K562 (cell line): ENCODE data around the gene TIAL1. TPM values are rescaled to one million over a fixed set of nuclear protein-coding genes. Genes with fewer than 3 reads are reported as not detected.

Experiments used
- ATAC-seq: fragments of 200-7000 bp; cut with Tn5 transposase; 3 replicates; pipeline ENCODE4 v1.9.1; 2020; ENCODE audit warnings: moderate library complexity
- BruUV-seq: library from RNA; stranded (reverse); fragments of 400-500 nt; replicated peaks from 2 replicates; lab custom pipeline; 2021; lab: Mats Ljungman, UMichigan
- CTCF ChIA-PET: fragments of 300-600 bp; formaldehyde crosslinking; extraction: SDS; loops from one replicate; lab custom pipeline; 2021; ENCODE audit warnings: low intra/inter-chr PET ratio; lab: Yijun Ruan, JAX
- POLR2A ChIA-PET: fragments of 300-600, 350-650 bp; sonication (Branson Sonifier 250); formaldehyde crosslinking; extraction: SDS; loops from one replicate; lab custom pipeline; 2021; ENCODE audit warnings: antibody characterized with exemption, inconsistent platforms; lab: Yijun Ruan, JAX
- DNase-seq, 4 experiments: peaks; one replicate each; pipeline versions ENCODE4 v3.0.0 to v3.0.0-alpha.2; 2011 to 2018; ENCODE audit warnings: low spot score in 3 of 4, mixed read lengths in 3 of 4; ENCODE audit errors: extremely low read depth in 1 of 4
- FAIRE-seq: peaks from 2 replicates; lab custom pipeline; 2011; peaks lifted over from hg19 to GRCh38; lab: Jason Lieb, UNC
- H2AFZ ChIP-seq: 2 replicates; pipeline ENCODE4 v1.6.0; 2011; ENCODE audit warnings: low read depth, low read length, control low read depth, inconsistent platforms
- H3K27ac ChIP-seq: fragments of 200-600 bp; 3 replicates; pipeline ENCODE4 v1.8.0; 2011; ENCODE audit warnings: low read depth, mild to moderate bottlenecking, control low read depth, inconsistent platforms, low read length, moderate library complexity, mixed read lengths; ENCODE audit errors: extremely low read depth
- H3K27me3 ChIP-seq, 2 experiments: fragments of 300-600 bp in 1 of 2; 2 replicates in 1 of 2; 3 replicates in 1 of 2; pipeline versions ENCODE4 v1.6.0 to v1.8.0; 2011; ENCODE audit warnings: inconsistent platforms in 2 of 2, low read length in 2 of 2, mild to moderate bottlenecking in 1 of 2, mixed read lengths in 1 of 2, moderate library complexity in 1 of 2; ENCODE audit not compliant: control insufficient read depth in 2 of 2, insufficient read depth in 2 of 2
- H3K36me3 ChIP-seq: fragments of 300-600 bp; 3 replicates; pipeline ENCODE4 v1.8.0; 2011; ENCODE audit warnings: mild to moderate bottlenecking, low read length, inconsistent platforms; ENCODE audit not compliant: control insufficient read depth, insufficient read depth
- H3K4me1 ChIP-seq, 2 experiments: fragments of 200-600 bp in 1 of 2; replicated peaks in 1 of 2; 2 replicates in 1 of 2; 3 replicates in 1 of 2; pipeline versions ENCODE4 v1.5.1 to v1.8.0; 2011; ENCODE audit warnings: inconsistent platforms in 2 of 2, low read length in 2 of 2, mild to moderate bottlenecking in 1 of 2, mixed read lengths in 1 of 2, moderate library complexity in 1 of 2; ENCODE audit not compliant: control insufficient read depth in 2 of 2, insufficient read depth in 2 of 2
- H3K4me2 ChIP-seq: 2 replicates; pipeline ENCODE4 v1.6.1; 2011; ENCODE audit warnings: low read length, control low read depth, inconsistent platforms, mixed read lengths; ENCODE audit not compliant: insufficient read depth
- H3K4me3 ChIP-seq: fragments of 200-600 bp; sonication (generic), shearing (Covaris generic); 2 replicates; pipeline ENCODE4 v1.5.1; 2016; ENCODE audit warnings: control low read depth, inconsistent platforms
- H3K79me2 ChIP-seq: fragments of 200-600 bp; 3 replicates; pipeline ENCODE4 v1.8.0; 2011; ENCODE audit warnings: low read length, inconsistent platforms; ENCODE audit not compliant: control insufficient read depth, insufficient read depth
- H3K9ac ChIP-seq, 2 experiments: 2 replicates each; pipeline versions ENCODE4 v1.6.0 to v1.6.1; 2011; ENCODE audit warnings: low read depth in 2 of 2, low read length in 2 of 2, control low read depth in 1 of 2, inconsistent platforms in 1 of 2, mild to moderate bottlenecking in 1 of 2, mixed read lengths in 1 of 2; ENCODE audit not compliant: insufficient read depth in 1 of 2
- H3K9me1 ChIP-seq: one replicate; pipeline ENCODE4 v1.6.0; 2011; ENCODE audit warnings: inconsistent platforms, mild to moderate bottlenecking, low read length, moderate library complexity; ENCODE audit not compliant: control insufficient read depth, insufficient read depth
- H3K9me3 ChIP-seq: replicated peaks from 2 replicates; pipeline ENCODE4 v1.5.1; 2011; ENCODE audit warnings: low read depth, low read length, inconsistent platforms; ENCODE audit not compliant: control insufficient read depth, insufficient read depth
- H4K20me1 ChIP-seq: replicated peaks from 2 replicates; pipeline ENCODE4 v1.6.1; 2011; ENCODE audit warnings: low read length, inconsistent platforms, mixed read lengths; ENCODE audit not compliant: control insufficient read depth, insufficient read depth
- AFF4 ChIP-seq: sonication (generic); formaldehyde crosslinking; IDR thresholded peaks from 2 replicates; pipeline ENCODE4 v1.8.0; 2023; ENCODE audit warnings: mild to moderate bottlenecking, missing genetic modification reagents
- ATF3 ChIP-seq, 2 experiments: fragments of 450-650 bp in 1 of 2; sonication (generic) in 1 of 2; formaldehyde crosslinking in 1 of 2; IDR thresholded peaks in 1 of 2; conservative IDR thresholded peaks in 1 of 2; 2 replicates each; pipeline versions ENCODE4 v1.6.1 to v1.8.1; 2016 to 2023; ENCODE audit warnings: mild to moderate bottlenecking in 2 of 2, moderate library complexity in 2 of 2, inconsistent platforms in 1 of 2, missing genetic modification reagents in 1 of 2
- CBFA2T2 ChIP-seq: fragments of 450-650 bp; conservative IDR thresholded peaks from 2 replicates; pipeline ENCODE4 v1.6.1; 2017; ENCODE audit warnings: mild to moderate bottlenecking
- CEBPB ChIP-seq: fragments of 450-650 bp; IDR thresholded peaks from 2 replicates; pipeline ENCODE4 v1.6.1; 2016; ENCODE audit warnings: missing genetic modification characterization, missing compliant biosample characterization
- CEBPG ChIP-seq, 3 experiments: fragments of 200-800 bp in 1 of 3; sonication (Bioruptor generic) in 1 of 3; sonication (generic) in 1 of 3; formaldehyde crosslinking in 1 of 3; IDR thresholded peaks in 2 of 3; conservative IDR thresholded peaks in 1 of 3; 2 replicates each; pipeline versions ENCODE4 v1.6.1 to v1.8.0; 2016 to 2022; ENCODE audit warnings: missing compliant biosample characterization in 2 of 3, missing genetic modification characterization in 2 of 3, mild to moderate bottlenecking in 1 of 3, missing genetic modification reagents in 1 of 3
- MLX ChIP-seq, 2 experiments: fragments of 450-650 bp in 1 of 2; sonication (generic) in 1 of 2; formaldehyde crosslinking; conservative IDR thresholded peaks; 2 replicates each; pipeline versions ENCODE4 v1.4.0 to v1.8.1; 2020 to 2022; ENCODE audit warnings: mild to moderate bottlenecking in 1 of 2, missing genetic modification reagents in 1 of 2
- MXI1 ChIP-seq: IDR thresholded peaks from 2 replicates; pipeline ENCODE4 v1.6.1; 2011; ENCODE audit warnings: low read depth, mild to moderate bottlenecking, improper control_type of control experiment, low read length
- TAF9B ChIP-seq: fragments of 450-650 bp; IDR thresholded peaks from 2 replicates; pipeline ENCODE4 v1.6.1; 2018; ENCODE audit warnings: mild to moderate bottlenecking; ENCODE audit not compliant: partially characterized antibody
- TEAD2 ChIP-seq: fragments of 450-650 bp; IDR thresholded peaks from 2 replicates; pipeline ENCODE4 v1.6.1; 2016; ENCODE audit warnings: missing genetic modification characterization, control low read depth, missing compliant biosample characterization
- ZNF316 ChIP-seq: fragments of 450-650 bp; IDR thresholded peaks from 2 replicates; pipeline ENCODE4 v1.6.1; 2016
- ZNF384 ChIP-seq: IDR thresholded peaks from 2 replicates; pipeline ENCODE4 v1.6.1; 2012; ENCODE audit warnings: low read depth, low read length, improper control_type of control experiment
- WGBS: fragments of 100-300 bp; shearing (Covaris generic); methylation state at CpG from one replicate; pipeline ENCODE4 v1.1.6; 2016; ENCODE audit warnings: low coverage, mixed read lengths; ENCODE audit not compliant: insufficient coverage; ENCODE audit errors: missing lambda C conversion rate; 5-methylcytosine and 5-hydroxymethylcytosine counted together
- in situ Hi-C: fragments of 300-500 bp; cut with MboI; formaldehyde crosslinking; loops from 4 replicates; pipeline ENCODE4 v1.15.0; 2018; ENCODE audit warnings: inconsistent platforms, mixed read lengths
- intact Hi-C: fragments of 100-400 bp; cut with micrococcal nuclease; formaldehyde crosslinking; loops from 2 replicates; pipeline ENCODE4 v1.14.2; 2022
- polyA plus RNA-seq, 8 experiments: library from polyadenylated mRNA; depleted of rRNA in 4 of 8; stranded (reverse) in 5 of 8; unstranded in 3 of 8; fragments of >200 nt; fragmentation: Nextera tagmentation in 2 of 8; fragmentation: Illumina TruSeq in 1 of 8; extraction: Ambion mirVana in 2 of 8; extraction: Trizol in 1 of 8; gene quantifications; 2 replicates each; pipeline versions ENCODE4 v1.2.1 to v1.2.3, GENCODE V29; 2011 to 2014; ENCODE audit warnings: inconsistent platforms in 1 of 8, missing spikeins in 1 of 8
- total RNA-seq, 7 experiments: library from RNA; depleted of rRNA in 6 of 7; stranded (reverse); fragments of >200 nt in 6 of 7; fragmentation: Illumina TruSeq in 2 of 7; extraction: Trizol in 2 of 7; gene quantifications; 2 replicates each; pipeline versions ENCODE4 v1.2.1 to v1.2.3, GENCODE V29; 2011 to 2021; ENCODE audit warnings: low replicate concordance in 1 of 7

Gene TIAL1
- total and polyA plus RNA-seq, 9 of the 15 experiments (the other 6 are each of a cell fraction or from before 2014, with no cell fraction given): 22.5 to 126 (median 58.2) TPM

- ChIA-PET POLR2A (interaction anchor here (0.6 kb wide), 1 partner anchor 44 kb away, joined by 3 read pairs; no protein-coding TSS in a partner anchor), CTCF (no interaction called here)
- H4K20me1 ChIP-seq: no peaks in the 10 kb centered on the region
- no peak overlapping the region for H2AFZ ChIP-seq
- no peak for DNase-seq
- no peaks in the 10 kb centered on the region for H3K27me3 ChIP-seq
- H3K9me3 ChIP-seq: no peaks in the 10 kb centered on the region
- no TSS peak for BruUV-seq
- no peaks in the 10 kb centered on the region for H3K79me2 ChIP-seq
- no peaks in the 10 kb centered on the region for H3K9me1 ChIP-seq
- in situ Hi-C loops: no loop called here
- no peak overlapping the region for H3K27ac ChIP-seq
- no peak for FAIRE-seq
- WGBS: no CpG with 5 or more reads among the region's 1 CpG
- H3K36me3 ChIP-seq: no peaks in the 10 kb centered on the region; the same call in 2 of the 3 replicates
- H3K4me1 ChIP-seq: no peaks in the 10 kb centered on the region
- H3K9ac ChIP-seq: no peak overlapping the region
- TF ChIP-seq MXI1 (no peak), CBFA2T2 (no peak), CEBPB (tag) (peak; percentile 65), CEBPG (CRISPR knock-in tag; IDR thresholded peaks at IDR 0.05) (peak; percentile 76), CEBPG (tag; conservative IDR thresholded peaks at IDR 0.05 in 1 of 2, IDR thresholded peaks at IDR 0.05 in 1 of 2) (peak; percentile 72 to 80), ZNF384 (peak; percentile 78), AFF4 (CRISPR knock-in tag) (no peak), MLX (CRISPR knock-in tag; conservative IDR thresholded peaks at IDR 0.05) (no peak), ATF3 (IDR thresholded peaks at IDR 0.05) (peak; percentile 82), ATF3 (CRISPR knock-in tag; conservative IDR thresholded peaks at IDR 0.05) (no peak), ZNF316 (peak; percentile 5; the same call in 1 of the 2 replicates), TEAD2 (tag) (no peak), TAF9B (no peak)
- peak; percentile 91 for ATAC-seq
- H3K4me2 ChIP-seq: no peak overlapping the region
- H3K4me3 ChIP-seq: no peak overlapping the region
- intact Hi-C loops: no loop called here
These were observed 37.4 kb upstream of the TIAL1 start for GRCh38 chr10:119634219-119634544.
